CD4-positive, alpha-beta T cell treated with Interleukin-4 for 4 hours (primary cell): ENCODE results near the gene RANBP9.

ENCODE experiments used
- DNase-seq: peaks from one replicate; pipeline ENCODE4 v3.0.0-alpha.2; 2020

RANBP9 gene

DNA sequence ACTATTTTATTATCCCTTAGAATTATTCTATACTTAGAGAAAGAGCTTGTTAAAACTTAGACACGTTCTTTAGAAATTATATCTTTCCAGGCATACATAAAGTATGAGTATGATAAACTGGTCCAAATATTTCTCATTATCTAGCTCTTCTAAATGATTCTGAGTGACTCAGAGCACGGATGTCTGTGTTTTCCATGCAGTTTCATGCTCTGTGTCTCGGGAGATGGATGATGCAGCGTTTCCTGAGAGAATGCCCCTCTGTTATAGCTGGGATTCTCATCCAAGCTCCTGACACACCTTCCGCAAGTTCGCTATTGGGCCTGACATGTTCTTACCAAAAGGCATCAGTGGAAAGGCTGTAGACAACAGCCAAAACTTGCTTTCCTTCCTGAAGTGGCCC is 117.9 kb downstream of the RANBP9 start:
- DNase-seq = no peak

DNA sequence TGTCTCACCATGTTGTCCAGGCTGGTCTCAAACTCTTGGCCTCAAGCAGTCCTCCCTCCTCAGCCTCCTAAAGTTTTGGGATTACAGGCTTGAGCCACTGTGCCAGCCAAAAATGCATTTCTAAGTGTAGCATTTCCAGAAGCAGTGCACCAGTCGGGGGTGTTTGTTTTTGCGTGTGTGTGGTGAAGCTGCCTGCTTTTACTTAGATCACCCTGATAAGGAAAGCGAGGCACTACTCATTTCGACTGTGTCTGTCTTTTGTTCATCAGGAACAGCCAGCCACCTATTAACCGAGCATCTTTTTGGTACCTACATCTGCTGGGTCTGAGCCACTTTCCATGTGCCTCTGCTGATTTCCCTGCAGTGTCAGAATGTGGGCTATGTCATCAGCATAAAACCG is 118.5 kb downstream of the RANBP9 start:
- no peak for DNase-seq

GRCh38 chr6:13591205-13591921 is 120.3 kb downstream of the RANBP9 start:
- no peak for DNase-seq

DNA sequence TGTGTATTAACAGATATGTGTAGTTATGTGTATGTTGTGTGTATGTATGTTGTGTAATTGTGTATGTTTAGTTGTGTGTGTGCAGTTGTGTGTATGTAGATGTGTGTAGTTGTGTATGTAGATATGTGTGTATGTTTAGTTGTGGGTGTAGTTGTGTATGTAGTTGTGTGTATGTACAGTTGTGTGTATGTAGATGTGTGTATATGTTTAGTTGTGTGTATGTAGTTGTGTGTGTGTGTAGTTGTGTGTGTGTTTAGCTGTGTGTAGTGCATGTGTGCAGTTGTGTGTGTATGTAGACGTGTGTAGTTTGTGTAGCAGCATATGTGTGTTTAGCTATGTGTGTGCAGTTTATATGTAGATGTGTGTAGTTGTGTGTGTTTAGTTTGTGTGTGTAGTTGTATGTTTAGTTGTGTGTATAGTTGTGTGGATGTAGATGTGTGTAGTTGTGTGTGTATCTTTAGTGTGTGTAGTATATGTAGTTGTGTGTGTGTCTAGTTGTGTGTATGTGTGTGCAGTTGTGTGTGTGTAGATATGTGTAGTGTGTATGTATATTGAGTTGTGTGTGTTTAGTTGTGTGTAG is 121.0 kb downstream of the RANBP9 start:
- DNase-seq = no peak

DNA sequence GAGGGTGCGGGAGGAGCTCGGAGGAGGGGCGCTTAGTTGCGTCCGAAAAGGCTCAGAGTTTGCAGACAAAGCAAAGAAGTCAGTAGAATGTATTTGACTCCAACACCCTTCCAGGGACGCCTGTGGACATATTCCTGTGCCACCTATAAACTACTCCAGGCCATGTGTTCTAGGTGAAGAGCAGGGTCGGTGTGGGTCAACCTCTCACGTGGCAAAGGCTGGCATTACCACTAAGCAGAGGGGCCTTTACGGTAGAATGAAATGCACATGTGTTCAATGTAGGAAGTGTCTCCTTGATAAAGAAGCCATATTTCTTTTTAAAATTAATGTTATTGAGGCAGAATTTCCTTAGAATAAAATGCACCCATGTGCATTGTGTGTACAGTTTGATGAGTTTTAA is 121.8 kb downstream of the RANBP9 start:
- DNase-seq = no peak

DNA sequence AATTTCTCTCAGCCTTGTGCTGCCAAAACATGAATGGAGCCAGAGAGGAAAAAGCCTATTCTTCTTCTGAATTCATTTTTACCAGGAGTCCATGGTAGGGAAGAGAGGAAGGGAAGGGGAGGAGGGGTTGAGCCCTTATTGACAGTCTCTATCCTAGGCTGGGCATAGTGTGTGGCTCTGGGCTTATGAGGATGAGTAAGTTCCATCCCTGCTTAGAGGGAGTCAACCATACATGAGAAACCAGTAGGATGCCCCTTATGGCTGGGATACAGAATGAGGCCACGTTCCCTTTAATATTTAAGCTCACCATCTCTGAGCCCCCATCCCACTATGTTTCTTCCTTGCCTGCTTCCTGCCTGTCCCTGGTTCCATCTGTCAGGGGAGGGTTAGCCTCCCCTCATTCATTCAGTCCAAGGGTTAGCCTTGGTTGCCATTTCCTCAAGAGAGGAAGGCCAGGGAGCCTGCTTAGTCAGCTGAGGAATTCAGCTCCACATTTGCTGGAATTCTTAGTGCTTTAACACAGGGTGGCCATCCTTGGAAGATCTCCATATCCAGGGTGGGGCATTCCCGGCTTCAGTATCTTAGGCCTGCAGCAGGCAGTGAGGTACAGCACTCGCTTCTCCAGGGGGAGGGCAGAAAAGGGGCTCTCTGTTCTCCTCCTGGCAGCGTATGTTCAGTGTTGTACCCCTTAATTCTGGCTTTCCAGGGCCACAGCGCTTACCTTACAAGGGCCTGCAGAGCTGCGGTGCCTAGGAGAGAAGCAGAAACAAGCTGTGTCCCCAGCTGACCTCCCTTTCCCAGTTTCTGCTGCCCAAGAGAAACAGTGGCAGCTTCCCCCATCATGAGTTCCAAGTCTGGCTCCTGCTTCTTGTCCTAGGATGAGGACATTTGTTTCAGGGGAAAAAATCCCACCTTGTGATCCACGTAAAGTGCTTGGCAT is 124.8 kb downstream of the RANBP9 start:
- DNase-seq = no peak

GRCh38 chr6:13581700-13582229 is 129.9 kb downstream of the RANBP9 start:
- no peak for DNase-seq

- no peak for DNase-seq
Measured at GRCh38 chr6:13579911-13580310, 131.7 kb downstream of the RANBP9 start.

- no peak for DNase-seq
Measured at GRCh38 chr6:13577926-13578325, 133.7 kb downstream of the RANBP9 start.

DNA sequence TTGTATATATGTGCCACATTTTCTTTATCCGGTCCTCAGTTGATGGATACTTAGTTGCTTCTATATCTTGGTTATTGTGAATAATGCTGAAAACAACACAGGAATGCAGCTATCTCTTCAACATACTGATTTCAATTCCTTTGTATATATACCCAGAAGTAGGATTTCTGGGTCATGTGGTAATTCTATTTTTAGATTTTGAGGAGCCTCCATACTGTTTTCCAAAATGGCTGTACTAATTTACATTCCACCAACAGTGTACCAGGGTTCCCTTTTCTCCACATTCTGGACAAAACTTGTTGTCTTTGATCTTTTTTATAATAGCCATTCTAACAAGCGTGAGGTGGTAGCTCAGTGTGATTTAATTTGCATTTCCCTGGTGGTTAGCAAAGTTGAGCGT is 135.6 kb downstream of the RANBP9 start:
- DNase-seq = no peak

- no peak for DNase-seq
Measured at GRCh38 chr6:13575377-13575775, 136.3 kb downstream of the RANBP9 start.

DNA sequence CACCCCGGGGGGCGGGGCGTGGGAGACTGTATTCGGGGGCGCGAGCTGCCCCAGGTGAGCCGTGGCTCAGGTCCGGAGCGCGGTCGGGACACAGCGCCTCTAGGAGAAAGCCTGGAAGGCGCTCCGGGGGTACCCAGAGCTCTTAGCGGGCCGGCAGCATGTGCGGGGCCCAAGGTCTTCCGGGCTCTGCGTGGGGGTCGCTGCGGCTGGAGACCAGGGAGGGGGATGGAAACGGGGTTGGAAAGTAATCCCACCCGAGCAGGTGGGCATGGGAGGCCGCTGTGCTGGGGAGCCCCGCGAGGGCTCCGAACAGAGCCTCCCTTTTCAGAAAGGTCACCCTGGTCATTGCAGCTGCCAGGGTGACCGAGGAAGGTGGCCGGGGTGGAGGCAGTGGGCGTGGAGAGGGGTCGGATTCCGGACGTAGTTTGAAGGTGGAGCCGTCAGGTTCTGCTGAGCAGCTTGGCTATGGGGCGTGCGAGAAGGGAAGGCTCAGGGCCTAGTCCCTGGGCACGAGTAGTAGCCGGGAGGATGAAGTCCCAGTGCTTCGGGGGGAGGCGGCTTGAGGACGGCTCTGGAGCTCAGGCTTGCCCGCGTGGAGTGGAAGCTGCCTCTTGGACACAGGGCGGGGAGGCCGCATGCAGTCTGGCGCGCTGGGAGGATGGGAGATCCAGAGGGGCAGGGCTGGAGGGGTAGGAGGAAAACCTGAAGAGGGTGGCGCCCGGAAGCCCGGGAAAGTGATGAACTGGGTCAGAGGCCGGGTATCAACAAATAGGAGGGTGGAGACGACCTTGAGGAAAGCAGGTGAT is 136.9 kb downstream of the RANBP9 start, which contains the start of gene SIRT5:
Gene SIRT5 (plus strand): TSS at position 31 of the 806 bp plus-strand sequence. CDS start 9,510 bp downstream, outside the sequence.
- DNase-seq = peak; percentile 77

DNA sequence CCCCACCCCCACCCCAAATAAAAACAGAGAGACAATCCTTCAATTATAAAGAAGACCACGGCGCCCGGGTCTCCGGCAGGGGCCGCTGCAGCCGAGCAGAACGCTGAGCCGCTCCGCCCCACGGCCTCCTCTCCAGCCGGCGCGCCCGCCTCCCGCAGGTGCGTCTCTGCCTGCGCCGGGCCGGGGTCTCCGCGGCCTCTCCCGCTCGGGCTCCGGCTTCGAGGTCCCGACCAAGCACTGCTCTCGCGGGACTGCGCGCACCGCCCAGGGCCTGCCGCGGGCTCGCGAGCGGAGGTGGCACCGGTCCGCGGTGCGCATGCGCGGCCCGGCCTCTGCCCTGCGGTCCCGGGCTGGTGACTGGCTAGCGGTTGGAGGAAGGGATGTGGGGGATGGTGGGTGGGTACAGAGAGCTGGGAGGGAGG is 137.5 kb downstream of the RANBP9 start:
- DNase-seq = peak; percentile 94

- no peak for DNase-seq
Measured at GRCh38 chr6:13573669-13574110, 137.9 kb downstream of the RANBP9 start.

GRCh38 chr6:13572951-13573654 is 138.5 kb downstream of the RANBP9 start:
- DNase-seq = no peak

DNA sequence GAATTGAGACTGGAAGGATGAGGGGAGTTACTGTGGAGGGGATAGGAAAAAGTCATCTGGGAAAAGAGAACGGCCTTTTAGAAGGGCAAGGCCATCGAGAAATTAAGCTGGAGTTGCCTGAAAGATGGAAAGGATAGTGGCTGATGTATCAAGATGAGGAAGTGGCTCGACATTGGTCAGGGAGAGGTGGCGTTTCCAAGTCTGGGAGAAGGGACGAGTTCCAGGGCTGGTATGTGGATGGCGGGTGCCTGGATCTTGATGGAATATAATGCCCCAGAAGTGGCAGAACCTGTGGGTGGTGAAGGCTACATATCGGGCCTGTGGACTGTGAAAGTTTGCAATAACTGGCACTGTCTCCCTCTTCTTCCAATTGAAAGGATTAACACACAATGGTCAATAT is 139.4 kb downstream of the RANBP9 start:
- no peak for DNase-seq
